ENCODE data around the gene ZNF200. TPM values are rescaled to one million over a fixed set of nuclear protein-coding genes. Genes with fewer than 3 reads are reported as not detected.
A peak's percentile ranks its signal among the peaks of the same experiment; 100 is the strongest.

The ZNF200 gene
- polyA plus RNA-seq, 10 donors = 5.1 to 9.2 (median 6.7) TPM

DNA sequence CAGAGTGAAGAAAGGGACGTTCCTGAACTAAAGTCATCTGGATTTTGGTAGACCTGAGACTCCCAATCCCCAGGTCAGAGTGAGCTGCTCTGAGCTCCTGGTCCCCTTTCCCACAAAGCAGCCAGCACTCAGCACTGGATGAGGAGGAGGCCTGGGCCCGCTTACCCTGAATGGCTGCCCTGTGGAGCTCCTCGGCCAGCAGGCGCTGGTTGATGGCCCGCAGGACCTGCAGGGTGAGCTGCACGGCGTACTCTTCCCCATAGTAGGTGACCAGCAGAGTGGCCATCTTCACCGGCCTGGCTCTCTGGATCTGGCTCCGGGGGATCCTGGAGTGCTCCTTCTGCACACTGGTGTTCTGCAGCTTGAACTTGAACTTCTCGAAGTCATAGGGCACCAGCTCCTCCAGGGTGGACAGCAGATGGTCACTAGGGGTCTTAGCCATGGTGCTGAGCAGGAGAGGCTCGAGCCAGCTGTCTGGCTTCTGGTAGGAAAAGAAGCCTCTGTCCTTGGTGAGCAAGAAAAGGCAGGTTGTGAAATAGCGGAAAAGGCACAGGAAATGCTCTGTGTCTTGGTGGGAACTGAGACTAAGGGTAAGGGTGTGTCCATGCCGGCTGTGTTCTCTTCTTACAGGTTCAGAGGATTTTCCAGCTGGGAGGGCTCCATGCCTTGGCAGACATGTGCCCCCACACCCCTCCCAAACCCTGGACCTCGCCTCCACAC, 21.3 kb upstream of the ZNF200 start, which contains the start of gene MEFV:
Gene MEFV (minus strand): TSS at position 488 of the 720 bp plus-strand sequence. CDS start 46 bp downstream, at position 442.
- peak in 1 of 3 donors; percentile 20 for DNase-seq

DNA sequence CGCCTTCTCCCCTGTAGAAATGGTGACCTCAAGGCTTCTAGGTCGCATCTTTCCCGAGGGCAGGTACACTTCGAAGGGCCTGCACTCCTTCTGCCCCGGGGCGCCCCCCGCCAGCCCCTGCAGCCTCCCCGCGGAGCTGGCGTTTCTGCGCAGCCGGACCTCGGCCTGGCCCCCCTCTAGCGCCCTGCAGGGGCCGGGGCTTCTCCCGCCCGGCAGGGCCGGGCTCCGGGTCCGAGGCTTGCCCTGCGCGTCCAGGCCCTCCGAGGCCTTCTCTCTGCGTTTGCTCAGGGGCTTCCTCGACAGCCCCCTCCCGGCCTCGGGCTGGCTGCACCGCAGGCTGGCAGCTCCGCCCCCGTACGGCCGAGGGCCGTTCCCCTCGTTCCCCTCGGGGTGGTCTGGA, 19.4 kb upstream of the ZNF200 start:
- DNase-seq = no peak

DNA sequence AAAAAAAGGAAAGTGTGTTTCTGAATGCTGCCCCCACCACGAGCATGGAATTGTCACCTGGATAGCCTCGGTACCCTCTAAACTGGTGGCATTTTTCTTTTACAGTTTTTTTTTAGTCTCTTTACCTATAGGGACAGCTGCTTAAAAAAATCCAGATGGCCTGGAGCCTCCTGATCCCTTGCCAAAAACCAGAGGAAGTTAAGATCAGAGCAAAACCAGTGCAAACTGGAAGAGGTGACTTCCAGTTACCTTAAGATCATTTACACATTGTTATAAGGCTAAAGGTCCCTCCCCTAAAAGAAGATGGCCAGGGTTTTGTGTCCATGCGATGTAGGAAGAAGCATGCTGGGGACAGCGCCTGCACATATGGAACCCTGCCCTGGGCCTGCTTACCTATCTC, 18.0 kb upstream of the ZNF200 start:
- no peak for DNase-seq

DNA sequence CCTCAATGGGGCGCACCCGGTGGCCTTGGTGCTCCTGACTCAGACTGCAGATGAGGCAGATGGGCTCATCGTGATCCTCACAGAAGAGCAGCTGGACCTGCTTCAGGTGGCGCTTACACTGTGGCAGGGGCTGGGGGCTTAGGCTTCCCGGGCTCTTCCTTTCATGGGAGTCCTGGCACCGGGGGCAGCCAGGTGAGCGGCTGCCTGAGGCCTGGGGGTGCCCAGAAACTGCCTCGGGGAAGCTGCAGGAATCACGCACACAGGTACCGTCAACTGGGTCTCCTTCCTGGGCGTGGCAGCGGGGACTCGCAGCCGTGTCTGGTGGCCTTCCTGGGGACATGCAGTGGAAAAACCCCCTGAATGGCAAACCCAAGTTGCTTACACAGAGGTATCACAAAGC, 14.5 kb upstream of the ZNF200 start:
- DNase-seq = no peak

DNA sequence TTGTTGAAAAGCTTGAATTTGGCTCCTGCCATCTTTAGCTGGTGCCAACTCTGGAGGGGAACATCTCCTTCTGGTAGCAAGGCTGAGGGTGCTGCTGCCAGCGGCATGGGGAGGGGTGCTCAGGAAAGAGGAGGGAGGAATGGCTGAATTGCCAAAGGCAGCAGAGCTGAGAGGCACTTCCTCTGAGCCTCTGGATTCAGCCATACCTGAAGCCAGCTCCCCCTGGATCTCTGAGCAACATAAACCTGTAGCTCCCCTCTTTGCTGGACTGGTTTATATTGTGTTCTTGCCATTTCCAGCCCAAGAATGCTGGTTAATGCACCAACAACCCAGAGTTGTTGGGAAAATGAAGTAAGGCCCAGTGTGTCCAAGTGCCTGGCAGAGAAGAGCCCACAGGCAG, 14.1 kb upstream of the ZNF200 start:
- DNase-seq = no peak

DNA sequence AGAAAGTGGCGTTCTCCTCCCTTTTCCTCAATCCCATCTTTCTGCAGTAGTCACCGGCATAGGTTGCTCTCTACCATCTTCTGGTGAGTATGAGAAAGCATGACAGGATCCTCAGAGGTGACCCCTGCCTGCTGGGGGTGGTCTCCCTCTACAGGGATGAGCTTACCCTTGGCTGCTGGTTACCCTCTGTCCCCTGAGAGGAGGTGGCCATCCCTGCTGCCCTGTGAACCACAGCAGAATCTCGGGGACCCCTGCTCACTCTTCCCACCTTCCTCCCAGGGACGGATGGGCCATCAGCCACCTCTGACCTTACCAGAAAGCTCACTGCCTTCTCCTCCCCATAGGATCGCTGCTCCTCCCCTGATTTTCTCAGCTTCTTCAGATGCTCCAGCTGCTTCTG, 13.6 kb upstream of the ZNF200 start:
- no peak for DNase-seq

DNA sequence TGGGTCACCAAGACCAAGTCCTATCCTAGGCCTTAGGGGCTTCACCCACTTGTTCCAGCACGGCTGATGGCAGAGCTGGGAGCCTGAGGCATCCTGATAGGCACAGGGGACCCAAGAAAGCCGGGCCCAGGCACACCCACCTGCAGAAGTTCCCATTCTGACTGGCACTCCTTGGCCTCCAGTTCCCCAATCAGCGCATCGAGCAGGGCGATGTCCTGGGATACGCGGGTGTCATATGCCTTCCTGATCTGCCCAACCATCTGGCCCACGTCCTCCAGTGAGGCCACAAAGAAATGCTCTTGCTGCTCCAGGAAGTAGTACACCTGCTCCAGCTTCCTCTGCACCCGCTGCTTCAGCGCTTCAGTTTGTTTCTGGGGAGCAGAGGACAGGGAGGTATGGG, 11.9 kb upstream of the ZNF200 start:
- no peak for DNase-seq

DNA sequence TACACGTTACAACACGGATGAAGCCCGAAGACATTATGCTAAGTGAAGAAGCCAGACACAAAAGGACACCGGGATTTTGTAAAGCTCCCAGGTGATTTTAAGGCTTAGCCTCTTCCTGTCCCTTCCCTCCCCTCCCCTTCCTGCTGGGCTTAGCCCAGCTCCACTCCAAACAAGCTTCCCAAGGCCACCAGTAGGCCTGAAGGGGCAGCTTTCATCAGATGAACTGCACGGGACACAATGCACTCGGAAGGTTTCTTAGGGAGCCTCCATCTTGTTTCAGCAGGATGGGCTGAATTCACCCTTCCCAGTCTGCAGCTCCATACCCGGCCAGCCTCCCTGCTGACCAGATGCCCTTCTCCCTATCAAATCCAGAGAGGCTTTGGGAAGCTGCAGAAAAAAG, 11.0 kb upstream of the ZNF200 start:
- DNase-seq = no peak

DNA sequence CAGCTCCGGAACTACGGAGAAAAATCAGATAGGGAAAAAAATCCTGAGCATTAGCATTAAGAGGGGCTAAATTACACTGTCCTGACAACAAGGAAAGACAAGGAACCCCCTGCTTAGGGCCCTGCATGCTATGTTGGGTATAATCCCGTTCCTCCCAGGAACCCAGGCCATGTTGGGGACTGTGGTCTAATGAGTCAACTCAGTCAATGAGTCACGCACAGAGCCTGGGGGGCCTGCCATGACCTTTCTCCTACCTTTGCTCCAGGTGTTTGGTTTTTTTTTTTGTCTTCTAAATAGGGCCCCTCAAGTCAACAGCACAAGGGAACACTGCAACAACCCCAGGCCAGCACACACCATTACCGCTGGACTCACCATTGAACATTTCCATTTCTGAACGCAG, 8.9 kb upstream of the ZNF200 start:
- no peak for DNase-seq

DNA sequence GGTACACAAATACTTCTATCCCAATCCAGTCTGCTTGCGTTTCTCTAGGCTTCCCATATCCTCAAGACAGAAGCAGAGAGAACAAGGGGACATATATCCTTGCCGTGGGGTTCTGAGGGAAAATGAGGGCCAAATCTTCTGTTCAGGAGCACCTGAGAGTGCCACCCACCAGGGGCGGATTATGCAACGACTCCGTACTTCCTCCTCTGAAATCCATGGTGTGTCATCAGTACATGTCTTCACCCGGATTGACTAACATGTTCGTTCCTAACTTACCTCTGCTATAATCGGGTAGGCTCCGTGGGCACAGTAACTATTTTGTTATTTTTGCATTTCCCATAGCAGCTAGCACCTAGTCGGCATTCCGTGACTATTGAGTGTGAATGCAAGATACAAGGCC, 7.8 kb upstream of the ZNF200 start:
- DNase-seq = no peak

DNA sequence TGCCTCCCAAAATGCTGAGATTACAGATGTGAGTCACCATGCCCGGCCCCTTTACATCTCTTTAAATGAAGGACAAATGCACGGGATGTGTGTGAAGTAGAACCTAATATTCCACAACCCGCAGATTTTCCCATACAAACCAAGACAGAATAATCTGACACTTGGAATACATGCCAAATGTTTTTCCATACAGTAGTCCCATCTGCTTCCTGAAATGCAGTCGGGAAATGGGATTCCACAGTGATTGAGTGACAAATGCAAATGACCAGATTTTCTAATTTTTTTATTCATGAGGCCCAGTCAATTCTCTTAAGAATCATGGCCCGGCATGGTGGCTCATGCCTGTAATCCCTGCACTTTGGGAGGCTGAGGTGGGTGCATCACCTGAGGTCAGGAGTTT, 6.8 kb upstream of the ZNF200 start:
- no peak for DNase-seq

DNA sequence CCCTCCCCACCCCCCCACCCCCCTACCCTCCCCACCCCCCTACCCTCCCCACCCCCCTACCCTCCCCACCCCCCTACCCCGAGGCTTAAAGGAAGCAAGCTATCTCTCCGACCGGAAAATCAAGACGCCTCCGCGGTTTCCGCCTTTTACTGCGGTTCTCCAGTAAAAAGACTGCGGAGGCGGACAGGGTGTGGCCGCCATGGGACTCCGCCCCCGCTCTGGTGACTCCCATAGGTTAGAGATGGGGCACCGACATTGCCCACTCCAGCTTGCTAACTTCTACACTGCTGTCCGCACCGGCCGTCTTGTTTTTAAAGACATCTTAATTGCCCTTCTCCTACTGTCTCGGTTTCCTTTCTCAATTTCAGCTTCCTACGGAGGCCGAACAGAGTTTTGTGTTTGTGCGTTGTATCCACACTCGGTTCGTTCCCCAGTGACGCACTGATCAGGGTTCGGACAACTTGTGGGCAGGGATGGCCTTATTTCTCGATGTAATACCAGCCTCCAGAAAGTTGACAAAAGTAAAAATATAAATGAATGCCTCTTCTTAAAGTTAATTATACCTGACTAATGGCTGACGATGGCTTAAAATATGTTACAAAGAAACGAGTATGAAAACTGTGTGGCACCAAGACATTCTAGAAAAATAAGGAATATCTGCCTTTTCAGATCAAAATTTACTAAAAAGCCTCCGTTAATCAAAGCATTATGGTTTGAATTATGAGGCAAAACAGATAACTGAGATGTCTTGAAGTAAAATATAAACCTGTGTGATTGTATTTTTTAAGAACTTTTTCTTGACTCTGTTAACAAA, 1.1 kb upstream of the ZNF200 start:
- peak in 1 of 3 donors; percentile 6 for DNase-seq

DNA sequence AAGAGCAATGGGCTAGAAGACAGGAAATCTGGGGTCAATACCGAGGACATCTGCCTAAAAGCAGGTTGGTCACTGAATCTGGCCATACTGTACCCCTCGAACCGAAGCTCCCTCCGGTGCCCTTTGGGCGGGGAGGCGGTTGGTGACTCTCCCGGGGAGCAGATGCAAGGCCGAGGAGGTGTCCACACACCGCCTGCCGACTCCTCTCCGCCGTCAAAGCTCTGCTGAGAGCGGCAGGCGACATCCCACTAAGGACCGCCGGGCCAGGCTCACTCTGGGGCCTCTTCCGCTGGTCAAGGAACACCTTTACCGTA, 458 bp downstream of the ZNF200 start:
- DNase-seq = no peak

DNA sequence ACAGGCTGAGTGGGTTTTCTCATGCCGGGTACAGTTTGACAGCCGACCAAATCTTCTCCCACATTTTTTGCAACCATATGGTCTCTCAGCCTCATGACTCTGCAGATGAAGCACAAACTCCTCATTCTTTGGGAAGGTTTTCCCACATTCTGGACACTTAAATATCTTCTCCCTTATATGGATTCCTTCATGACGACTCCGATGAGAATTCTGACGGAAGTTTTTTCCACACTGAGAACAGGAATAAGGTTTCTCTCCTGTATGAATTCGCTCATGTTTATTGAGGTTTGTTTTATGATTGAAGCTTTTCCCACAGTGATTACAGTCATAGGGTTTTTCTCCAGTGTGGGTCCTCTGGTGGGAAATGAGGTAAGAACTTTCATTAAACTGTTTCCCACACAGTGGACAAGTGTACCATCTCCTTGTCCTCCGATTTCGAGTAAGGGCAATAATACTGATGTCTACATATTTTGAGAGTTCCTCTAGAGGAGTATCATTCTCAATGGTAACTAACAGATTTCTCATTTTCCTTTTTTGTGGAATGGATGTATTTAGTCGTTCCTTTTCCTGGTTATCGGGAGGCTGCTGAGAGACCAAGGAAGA, 10.9 kb downstream of the ZNF200 start:
- DNase-seq = no peak

DNA sequence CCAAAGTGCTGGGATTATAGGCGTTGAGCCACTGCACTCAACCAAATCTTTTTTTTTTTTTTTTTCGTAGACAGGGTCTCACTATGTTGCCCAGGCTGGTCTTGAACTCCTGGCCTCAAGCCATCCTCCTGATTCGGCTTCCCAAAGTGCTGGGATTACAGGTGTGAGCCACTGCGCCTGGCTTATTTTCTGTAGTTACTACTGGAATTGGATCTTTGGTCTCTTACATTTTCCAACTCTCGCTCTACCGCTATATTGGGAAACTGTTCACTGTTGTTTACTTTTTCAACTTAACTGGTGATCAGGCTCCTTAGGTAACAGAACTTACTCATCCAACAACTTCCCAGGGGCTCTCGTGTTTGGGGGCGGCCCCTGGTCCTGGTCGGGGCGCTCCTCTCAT, 14.1 kb downstream of the ZNF200 start:
- no peak for DNase-seq

DNA sequence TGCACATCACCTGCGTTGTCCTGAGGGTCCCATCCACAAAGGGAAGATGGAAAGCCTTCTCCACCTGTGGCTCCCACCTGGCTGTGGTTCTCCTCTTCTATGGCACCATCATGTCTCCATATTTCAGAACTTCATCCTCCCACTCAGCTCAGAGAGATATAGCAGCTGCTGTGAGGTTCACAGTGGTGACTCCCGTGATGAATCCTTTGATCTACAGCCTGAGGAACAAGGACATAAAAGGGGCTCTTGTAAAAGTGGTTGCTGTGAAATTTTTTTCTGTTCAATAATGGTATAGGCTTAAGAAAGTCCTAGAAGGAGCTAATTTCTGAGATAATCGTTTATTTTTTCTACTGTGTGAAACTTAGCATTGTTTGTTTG, 18.7 kb downstream of the ZNF200 start:
- no peak for DNase-seq

DNA sequence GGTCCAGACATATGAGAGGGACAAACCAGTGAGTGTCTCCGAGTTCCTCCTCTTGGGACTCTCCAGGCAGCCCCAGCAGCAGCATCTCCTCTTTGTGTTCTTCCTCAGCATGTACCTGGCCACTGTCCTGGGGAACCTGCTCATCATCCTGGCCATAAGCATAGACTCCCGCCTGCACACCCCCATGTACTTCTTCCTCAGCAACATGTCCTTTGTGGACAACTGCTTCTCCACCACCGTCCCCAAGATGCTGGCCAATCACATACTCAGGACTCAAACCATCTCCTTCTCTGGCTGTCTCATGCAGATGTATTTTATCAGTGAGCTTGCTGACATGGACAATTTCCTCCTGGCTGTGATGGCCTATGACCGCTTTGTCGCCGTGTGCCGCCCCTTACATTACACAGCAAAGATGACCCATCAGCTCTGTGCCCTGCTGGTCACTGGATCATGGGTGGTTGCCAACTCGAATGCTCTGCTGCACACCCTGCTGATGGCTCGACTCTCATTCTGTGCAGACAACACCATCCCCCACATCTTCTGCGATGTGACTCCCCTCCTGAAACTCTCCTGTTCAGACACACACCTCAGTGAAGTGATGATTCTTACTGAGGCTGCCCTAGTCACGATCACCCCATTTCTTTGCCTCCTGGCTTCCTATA, 19.2 kb downstream of the ZNF200 start:
- no peak for DNase-seq

DNA sequence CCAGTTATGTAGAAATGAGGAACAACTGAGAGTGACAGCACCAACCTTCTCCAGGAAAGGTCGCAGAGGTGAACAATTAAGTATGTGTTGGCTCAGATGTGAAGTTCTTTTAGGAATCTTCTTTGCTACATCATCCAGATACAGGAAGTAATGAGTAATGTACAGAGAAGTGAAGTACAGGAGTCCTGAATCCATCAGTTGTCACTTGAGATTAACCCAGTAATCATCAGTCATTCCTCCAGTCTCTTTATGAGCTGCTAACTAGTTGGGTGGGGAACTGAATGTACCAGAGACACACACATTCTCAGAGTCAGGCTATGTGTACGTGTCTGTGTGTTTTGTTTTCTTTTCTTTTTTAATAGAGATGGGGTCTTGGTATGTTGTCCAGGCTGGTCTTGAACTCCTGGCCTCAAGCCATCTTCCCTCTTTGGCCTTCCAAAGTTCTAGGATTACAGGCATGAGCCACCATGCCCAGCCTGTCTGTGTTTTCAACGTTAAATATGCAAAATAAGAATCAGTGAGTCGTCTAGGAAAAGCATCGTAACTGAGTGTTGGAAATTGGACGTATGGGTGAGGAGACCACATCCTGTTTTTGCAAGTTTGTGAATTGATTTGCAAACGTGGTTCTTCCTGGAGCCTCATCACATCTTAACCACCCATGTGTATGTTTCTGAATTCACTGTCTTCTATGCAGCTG, 19.9 kb downstream of the ZNF200 start:
- no peak for DNase-seq

DNA sequence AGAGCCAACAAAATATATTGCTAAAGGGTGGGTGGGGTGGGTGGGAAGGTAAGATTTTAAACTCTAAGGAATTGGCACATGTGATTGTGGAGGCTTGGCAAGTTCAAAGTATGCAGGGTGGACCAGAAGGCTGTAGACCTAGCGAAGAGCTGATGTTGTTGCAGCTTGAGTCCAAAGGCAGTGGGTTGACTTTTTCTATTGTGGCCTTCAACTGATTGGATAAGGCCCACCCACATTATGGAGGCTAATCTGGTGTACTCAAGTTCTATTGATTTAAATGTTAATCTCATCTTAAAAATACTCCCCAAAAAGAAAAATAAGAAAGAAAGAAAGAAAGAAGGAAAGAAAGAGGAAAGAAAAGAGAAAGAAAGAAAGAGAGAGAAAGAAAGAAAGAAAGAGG, 22.4 kb downstream of the ZNF200 start:
- no peak for DNase-seq

DNA sequence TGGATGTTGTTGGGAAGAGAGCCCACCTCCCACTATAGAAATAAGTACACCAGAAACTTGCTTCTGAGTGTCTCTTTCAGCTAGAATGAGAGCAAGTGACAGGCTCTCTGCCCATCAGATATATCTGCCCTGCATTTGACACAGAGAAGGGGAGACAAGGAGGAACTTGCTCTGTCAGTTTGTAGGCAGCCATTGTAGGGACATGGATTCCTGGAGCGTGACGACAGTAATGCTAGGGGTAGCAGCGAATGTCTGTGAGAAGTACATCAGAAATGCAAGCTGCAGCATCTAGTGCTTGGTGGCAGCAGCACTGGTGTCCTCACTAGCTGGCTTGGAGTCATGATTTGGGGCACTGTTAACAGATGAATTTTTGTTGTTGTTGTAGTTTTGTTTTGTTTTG, 23.0 kb downstream of the ZNF200 start:
- no peak for DNase-seq

DNA sequence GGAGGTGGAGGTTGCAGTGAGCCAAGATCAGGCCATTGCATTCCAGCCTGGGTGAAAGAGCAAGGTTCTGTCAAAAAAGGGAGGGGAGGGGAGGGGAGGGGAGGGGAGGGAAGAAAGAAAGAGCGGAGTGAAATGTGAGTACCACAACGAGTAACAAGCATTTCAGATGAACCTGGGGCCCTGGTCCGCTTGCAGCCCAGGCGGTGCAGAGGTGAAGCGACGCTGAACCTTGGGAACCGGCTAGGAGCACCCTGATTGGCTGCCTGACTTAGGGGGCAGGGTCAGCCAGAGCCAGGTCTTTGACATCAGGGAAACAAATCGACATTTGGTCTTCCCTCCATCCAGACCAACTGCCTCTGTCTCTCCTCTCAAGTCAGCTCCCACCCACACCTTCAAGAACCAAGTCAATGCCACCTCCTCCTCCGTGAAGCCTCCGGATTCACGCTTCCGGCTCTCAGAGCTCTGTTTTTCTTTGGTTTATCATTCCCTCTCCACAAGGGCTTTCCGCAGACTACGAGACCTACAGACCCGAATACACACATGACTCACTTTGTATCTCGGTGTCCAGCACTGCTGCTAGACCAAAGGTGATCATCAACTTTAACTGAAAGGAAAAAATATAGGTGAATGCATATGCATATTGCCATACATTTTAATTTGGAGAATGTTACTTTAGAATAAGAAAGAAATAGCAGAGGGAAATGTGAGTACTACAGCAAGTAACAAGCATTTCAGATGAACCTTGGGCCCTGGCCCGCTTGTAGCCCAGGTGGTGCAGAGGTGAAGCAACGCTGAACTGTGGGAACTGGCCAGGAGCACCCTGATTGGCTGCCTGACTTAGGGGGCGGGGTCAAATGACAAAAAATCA, 27.6 kb downstream of the ZNF200 start:
- no peak for DNase-seq

All from muscle of back (tissue), 11 donors.